Glutamatergic neuron (in vitro differentiated cells): ENCODE measurements around the gene TACR1. TPM values are rescaled to one million over a fixed set of nuclear protein-coding genes. Genes with fewer than 3 reads are reported as not detected.
A peak's percentile ranks its signal among the peaks of the same experiment; 100 is the strongest.

ENCODE experiments used
- DNase-seq: peaks from one replicate; pipeline ENCODE4 v3.0.0; 2022
- H3K27ac Mint-ChIP-seq: one replicate; pipeline ENCODE4 v1.8.0; 2020; ENCODE audit warnings: mild to moderate bottlenecking, mixed read lengths, inconsistent platforms; ENCODE audit not compliant: unreplicated experiment
- H3K27me3 Mint-ChIP-seq: one replicate; pipeline ENCODE4 v1.8.0; 2020; ENCODE audit warnings: mild to moderate bottlenecking, moderate library complexity, mixed read lengths, inconsistent platforms; ENCODE audit not compliant: unreplicated experiment
- H3K36me3 Mint-ChIP-seq: one replicate; pipeline ENCODE4 v1.8.0; 2020; ENCODE audit warnings: mild to moderate bottlenecking, mixed read lengths, inconsistent platforms; ENCODE audit not compliant: unreplicated experiment
- H3K4me1 Mint-ChIP-seq: one replicate; pipeline ENCODE4 v1.8.0; 2020; ENCODE audit warnings: mild to moderate bottlenecking, low read depth, mixed read lengths, inconsistent platforms; ENCODE audit not compliant: unreplicated experiment
- H3K4me3 Mint-ChIP-seq: one replicate; pipeline ENCODE4 v1.8.0; 2020; ENCODE audit warnings: mild to moderate bottlenecking, mixed read lengths, inconsistent platforms; ENCODE audit not compliant: unreplicated experiment
- H3K9me3 Mint-ChIP-seq: one replicate; pipeline ENCODE4 v1.8.0; 2020; ENCODE audit warnings: mild to moderate bottlenecking, moderate library complexity, mixed read lengths, inconsistent platforms; ENCODE audit not compliant: unreplicated experiment
- total RNA-seq: library from RNA; stranded (reverse); fragmentation: NEBNext Ultra II Directional; extraction: Animal tissue kit (Norgen Biotek cat#: 25700); gene quantifications from one replicate; pipeline ENCODE4 v1.2.1, GENCODE V29; 2021; ENCODE audit not compliant: unreplicated experiment
- TF ChIP-seq, protein P1 (sequence below): fragments of 200-600 bp; sonication (generic); IDR thresholded peaks from one replicate; pipeline ENCODE4 v1.5.0; 2021; ENCODE audit not compliant: partially characterized antibody, unreplicated experiment

The TACR1 gene
- total RNA-seq, 1 donor from 2014 or later, result 0.17 TPM

DNA sequence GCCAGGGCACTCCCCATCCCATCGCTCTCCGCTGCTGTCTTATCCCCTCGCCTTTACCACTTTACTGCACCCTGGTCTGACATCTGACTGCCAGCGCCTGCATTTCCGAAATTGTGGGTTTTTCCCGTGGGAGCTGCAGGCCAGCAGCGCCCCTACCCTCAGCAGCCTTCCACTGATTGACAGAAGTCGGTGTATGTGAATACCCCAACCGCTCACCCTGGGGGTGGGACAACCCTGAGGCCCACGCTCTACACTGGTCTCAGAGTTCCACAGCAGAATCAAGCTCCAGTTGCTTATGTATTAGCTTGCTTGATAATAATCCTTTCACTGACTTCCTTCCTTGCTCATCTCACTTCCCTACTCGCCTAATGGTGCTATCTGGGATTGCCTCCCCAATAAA lies 178.8 kb downstream of the TACR1 start:
- H3K36me3 Mint-ChIP-seq, result no peaks in the 10 kb centered on the region
- no peak overlapping the region for H3K27ac Mint-ChIP-seq
- no peaks in the 10 kb centered on the region for H3K27me3 Mint-ChIP-seq
- peaks cover 4% of the 10 kb centered on the region for H3K9me3 Mint-ChIP-seq
- TF ChIP-seq, protein P1, sequence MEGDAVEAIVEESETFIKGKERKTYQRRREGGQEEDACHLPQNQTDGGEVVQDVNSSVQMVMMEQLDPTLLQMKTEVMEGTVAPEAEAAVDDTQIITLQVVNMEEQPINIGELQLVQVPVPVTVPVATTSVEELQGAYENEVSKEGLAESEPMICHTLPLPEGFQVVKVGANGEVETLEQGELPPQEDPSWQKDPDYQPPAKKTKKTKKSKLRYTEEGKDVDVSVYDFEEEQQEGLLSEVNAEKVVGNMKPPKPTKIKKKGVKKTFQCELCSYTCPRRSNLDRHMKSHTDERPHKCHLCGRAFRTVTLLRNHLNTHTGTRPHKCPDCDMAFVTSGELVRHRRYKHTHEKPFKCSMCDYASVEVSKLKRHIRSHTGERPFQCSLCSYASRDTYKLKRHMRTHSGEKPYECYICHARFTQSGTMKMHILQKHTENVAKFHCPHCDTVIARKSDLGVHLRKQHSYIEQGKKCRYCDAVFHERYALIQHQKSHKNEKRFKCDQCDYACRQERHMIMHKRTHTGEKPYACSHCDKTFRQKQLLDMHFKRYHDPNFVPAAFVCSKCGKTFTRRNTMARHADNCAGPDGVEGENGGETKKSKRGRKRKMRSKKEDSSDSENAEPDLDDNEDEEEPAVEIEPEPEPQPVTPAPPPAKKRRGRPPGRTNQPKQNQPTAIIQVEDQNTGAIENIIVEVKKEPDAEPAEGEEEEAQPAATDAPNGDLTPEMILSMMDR, result no peak
- H3K4me1 Mint-ChIP-seq, result no peaks in the 10 kb centered on the region
- DNase-seq, result no peak
- H3K4me3 Mint-ChIP-seq, result no peak overlapping the region

DNA sequence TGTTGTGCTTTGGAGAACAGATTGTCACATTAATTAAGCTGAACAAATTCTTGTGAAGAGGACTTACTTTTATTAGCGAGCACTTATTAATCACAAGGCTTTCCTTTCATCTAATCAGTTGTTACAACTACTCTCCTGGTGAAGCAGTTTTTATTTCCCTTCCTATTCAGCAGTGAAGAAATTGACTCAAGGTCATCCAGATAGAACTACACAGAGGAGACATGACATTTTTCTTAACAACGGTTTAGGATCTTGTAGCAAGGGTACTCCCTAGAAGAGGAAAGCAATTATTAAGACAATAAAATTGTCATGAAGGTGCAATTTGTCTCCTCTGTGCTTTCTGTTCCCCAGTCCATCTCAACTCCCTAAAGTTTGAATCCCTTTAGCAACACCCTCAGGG lies 179.5 kb downstream of the TACR1 start:
- Mint-ChIP-seq H3K27me3 (no peaks in the 10 kb centered on the region), H3K36me3 (no peaks in the 10 kb centered on the region), H3K9me3 (peaks cover 4% of the 10 kb centered on the region), H3K27ac (no peak overlapping the region), H3K4me1 (no peaks in the 10 kb centered on the region), H3K4me3 (no peak overlapping the region)
- DNase-seq, result no peak
- TF ChIP-seq, protein P1, result no peak

DNA sequence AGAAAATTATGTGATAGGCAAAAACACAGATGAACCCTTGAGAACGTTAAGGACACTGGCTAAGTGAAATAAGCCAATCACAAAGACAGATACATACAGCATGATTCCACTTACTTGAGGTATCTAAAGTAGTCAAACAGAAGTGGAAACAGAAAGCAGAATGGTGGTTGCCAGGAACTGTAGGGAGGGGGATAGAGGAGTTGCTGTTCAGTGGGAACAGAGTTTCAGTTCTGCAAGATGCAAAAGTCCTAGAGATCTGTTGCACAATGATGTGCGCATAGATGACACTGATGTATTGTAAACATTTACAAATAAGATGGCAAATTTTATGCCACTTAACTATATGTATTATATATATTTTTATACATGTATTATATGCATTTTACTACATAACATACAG lies 181.2 kb downstream of the TACR1 start:
- no peak for DNase-seq
- Mint-ChIP-seq H3K27me3 (no peaks in the 10 kb centered on the region), H3K36me3 (no peaks in the 10 kb centered on the region), H3K4me1 (no peaks in the 10 kb centered on the region), H3K9me3 (peaks cover 4% of the 10 kb centered on the region), H3K27ac (no peak overlapping the region), H3K4me3 (no peak overlapping the region)
- TF ChIP-seq, protein P1, result no peak

DNA sequence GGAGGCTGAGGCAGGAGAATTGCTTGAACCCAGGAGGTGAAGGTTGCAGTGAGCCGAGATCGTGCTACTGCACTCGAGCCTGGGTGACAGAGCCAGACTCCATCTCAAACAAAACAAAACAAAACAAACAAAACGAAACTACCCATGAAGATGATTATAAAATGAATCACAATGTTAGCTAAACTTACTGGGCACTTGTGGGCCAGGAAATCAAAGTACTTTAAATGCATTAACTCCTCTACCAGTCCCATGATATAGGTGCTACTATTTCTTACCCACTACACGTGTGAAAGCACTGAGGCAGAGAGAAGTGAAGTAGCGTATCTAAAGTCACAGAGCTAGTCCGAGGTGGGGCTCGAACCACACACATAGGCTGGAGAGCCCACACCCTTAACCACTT lies 187.2 kb downstream of the TACR1 start:
- no peak overlapping the region for H3K4me3 Mint-ChIP-seq
- TF ChIP-seq, protein P1, result no peak

GRCh38 chr2:75010571-75010970 lies 188.7 kb downstream of the TACR1 start:
- TF ChIP-seq, protein P1, result no peak
- H3K36me3 Mint-ChIP-seq, result no peaks in the 10 kb centered on the region
- peaks cover 19% of the 10 kb centered on the region for H3K4me1 Mint-ChIP-seq
- H3K9me3 Mint-ChIP-seq, result peaks cover 12% of the 10 kb centered on the region
- peaks cover 7% of the 10 kb centered on the region for H3K27me3 Mint-ChIP-seq
- H3K4me3 Mint-ChIP-seq, result no peak overlapping the region
- peak overlapping the region; percentile 6 for H3K27ac Mint-ChIP-seq
- DNase-seq, result no peak

More for the DNA sequence above, 187.2 kb downstream of the TACR1 start:
- peaks cover 7% of the 10 kb centered on the region for H3K27me3 Mint-ChIP-seq
- H3K9me3 Mint-ChIP-seq, result peaks cover 13% of the 10 kb centered on the region
- peaks cover 17% of the 10 kb centered on the region for H3K4me1 Mint-ChIP-seq
- no peak overlapping the region for H3K27ac Mint-ChIP-seq
- DNase-seq, result no peak
- no peaks in the 10 kb centered on the region for H3K36me3 Mint-ChIP-seq
